ENCODE data around the gene WRAP73. TPM values are rescaled to one million over a fixed set of nuclear protein-coding genes. Genes with fewer than 3 reads are reported as not detected.

Gene WRAP73
- total RNA-seq, 4 donors from 2014 or later: 16.4 to 33.7 (median 19.6) TPM

DNA sequence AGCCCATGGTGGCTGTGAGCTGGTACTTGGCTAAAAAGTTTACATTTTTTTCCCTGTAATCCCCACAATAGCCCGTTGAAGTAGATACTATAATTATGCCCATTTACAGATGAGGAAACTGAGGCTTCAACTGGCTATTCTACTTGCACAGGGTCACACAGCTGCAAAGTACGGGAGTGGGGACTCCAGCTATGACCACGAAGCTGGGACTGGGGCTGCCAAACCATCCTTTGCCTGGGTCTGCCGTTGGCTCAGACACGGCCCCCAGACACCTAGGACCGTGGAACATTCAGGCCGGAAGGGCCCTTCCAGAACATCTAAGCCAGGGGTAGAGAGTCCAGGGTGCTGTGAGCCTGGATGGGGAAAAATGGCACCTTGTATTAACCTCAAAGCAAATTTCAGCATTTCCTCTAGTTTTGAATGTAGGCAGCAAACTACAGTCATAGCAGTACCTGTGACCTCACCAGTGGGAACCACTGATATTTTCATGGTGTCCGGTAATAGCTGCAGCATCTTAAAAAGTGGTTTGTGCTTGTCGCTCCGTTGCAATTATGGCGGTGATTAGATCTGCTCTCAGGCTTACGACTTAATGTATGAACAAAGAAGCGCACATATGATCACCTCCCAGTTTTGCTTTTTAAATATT is 6.7 kb upstream of the WRAP73 start:
- peaks cover 72% of the 10 kb centered on the region for H3K27me3 ChIP-seq
- no peaks in the 10 kb centered on the region for H3K36me3 ChIP-seq
- H3K4me1 ChIP-seq: peaks cover 16% of the 10 kb centered on the region
- H3K9me3 ChIP-seq: no peaks in the 10 kb centered on the region
- WGBS: 87% methylated on average over 13 of the region's 13 CpGs
- TF ChIP-seq POLR2AphosphoS5 (IDR thresholded peaks at IDR 0.05) (no peak), EP300 (IDR thresholded peaks at IDR 0.05) (no peak), POLR2A (IDR thresholded peaks at IDR 0.05) (no peak)
- TF ChIP-seq, protein P1, sequence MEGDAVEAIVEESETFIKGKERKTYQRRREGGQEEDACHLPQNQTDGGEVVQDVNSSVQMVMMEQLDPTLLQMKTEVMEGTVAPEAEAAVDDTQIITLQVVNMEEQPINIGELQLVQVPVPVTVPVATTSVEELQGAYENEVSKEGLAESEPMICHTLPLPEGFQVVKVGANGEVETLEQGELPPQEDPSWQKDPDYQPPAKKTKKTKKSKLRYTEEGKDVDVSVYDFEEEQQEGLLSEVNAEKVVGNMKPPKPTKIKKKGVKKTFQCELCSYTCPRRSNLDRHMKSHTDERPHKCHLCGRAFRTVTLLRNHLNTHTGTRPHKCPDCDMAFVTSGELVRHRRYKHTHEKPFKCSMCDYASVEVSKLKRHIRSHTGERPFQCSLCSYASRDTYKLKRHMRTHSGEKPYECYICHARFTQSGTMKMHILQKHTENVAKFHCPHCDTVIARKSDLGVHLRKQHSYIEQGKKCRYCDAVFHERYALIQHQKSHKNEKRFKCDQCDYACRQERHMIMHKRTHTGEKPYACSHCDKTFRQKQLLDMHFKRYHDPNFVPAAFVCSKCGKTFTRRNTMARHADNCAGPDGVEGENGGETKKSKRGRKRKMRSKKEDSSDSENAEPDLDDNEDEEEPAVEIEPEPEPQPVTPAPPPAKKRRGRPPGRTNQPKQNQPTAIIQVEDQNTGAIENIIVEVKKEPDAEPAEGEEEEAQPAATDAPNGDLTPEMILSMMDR (IDR thresholded peaks at IDR 0.05): no peak
- no peak overlapping the region for H3K4me3 ChIP-seq
- no peak for DNase-seq (ENCODE audit: low spot score in 2 of 2)
- H3K27ac ChIP-seq: no peak overlapping the region

DNA sequence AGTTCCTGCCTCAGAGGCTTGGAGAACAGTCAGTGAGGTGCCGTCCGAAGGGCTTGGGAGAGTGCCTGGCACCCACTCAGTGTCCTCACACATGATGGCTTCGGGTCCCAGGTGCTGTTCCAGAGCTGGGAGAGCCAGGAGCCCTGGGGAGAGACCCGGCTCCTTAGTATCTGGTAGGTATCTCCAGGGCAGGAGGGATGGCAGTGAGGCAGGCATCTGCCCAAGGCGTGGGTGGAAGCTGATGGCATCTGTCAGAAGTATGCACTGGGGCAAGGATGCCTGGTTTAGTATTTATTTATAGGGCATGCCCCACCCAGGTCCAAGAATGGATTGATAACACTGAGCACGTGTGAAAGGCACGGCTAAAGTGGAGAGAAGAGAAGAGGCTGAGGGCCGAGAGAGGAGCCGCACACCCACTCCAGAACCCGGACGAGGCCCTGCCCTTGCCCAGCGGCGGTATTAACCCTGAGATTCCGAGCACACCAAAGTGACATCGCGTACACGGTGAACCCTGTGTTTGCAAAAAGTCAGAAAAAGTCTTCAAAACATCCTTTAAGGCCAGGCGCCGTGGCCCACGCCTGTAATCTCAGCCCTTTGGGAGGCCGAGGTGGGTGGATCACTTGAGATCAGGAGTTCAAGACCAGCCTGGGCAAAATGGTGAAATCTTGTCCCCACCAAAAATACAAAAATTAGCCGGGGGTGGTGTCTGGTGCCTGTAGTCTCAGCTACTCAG is 4.8 kb upstream of the WRAP73 start:
- H3K27ac ChIP-seq: no peak overlapping the region
- H3K36me3 ChIP-seq: no peaks in the 10 kb centered on the region
- peak in 1 of 2 donors; percentile 25 for DNase-seq (ENCODE audit: low spot score in 2 of 2)
- H3K4me3 ChIP-seq: no peak overlapping the region
- 78% methylated on average over 18 of the region's 22 CpGs for WGBS
- H3K9me3 ChIP-seq: no peaks in the 10 kb centered on the region
- TF ChIP-seq, protein P1 (IDR thresholded peaks at IDR 0.05): no peak
- TF ChIP-seq EP300 (IDR thresholded peaks at IDR 0.05): no peak
- peaks cover 31% of the 10 kb centered on the region for H3K4me1 ChIP-seq
- H3K27me3 ChIP-seq: peaks cover 87% of the 10 kb centered on the region

- Histone ChIP-seq H3K4me3 (no peak overlapping the region), H3K27ac (no peak overlapping the region), H3K27me3 (peaks cover 81% of the 10 kb centered on the region), H3K4me1 (peaks cover 43% of the 10 kb centered on the region), H3K36me3 (no peaks in the 10 kb centered on the region), H3K9me3 (no peaks in the 10 kb centered on the region)
- TF ChIP-seq POLR2AphosphoS5 (IDR thresholded peaks at IDR 0.05) (no peak), POLR2A (IDR thresholded peaks at IDR 0.05) (no peak), EP300 (IDR thresholded peaks at IDR 0.05) (no peak)
- TF ChIP-seq, protein P1 (IDR thresholded peaks at IDR 0.05): no peak
- DNase-seq (ENCODE audit: low spot score in 2 of 2): no peak
- 79% methylated on average over 4 of the region's 10 CpGs for WGBS
These were observed 3.3 kb upstream of the WRAP73 start for GRCh38 chr1:3653286-3653618.

DNA sequence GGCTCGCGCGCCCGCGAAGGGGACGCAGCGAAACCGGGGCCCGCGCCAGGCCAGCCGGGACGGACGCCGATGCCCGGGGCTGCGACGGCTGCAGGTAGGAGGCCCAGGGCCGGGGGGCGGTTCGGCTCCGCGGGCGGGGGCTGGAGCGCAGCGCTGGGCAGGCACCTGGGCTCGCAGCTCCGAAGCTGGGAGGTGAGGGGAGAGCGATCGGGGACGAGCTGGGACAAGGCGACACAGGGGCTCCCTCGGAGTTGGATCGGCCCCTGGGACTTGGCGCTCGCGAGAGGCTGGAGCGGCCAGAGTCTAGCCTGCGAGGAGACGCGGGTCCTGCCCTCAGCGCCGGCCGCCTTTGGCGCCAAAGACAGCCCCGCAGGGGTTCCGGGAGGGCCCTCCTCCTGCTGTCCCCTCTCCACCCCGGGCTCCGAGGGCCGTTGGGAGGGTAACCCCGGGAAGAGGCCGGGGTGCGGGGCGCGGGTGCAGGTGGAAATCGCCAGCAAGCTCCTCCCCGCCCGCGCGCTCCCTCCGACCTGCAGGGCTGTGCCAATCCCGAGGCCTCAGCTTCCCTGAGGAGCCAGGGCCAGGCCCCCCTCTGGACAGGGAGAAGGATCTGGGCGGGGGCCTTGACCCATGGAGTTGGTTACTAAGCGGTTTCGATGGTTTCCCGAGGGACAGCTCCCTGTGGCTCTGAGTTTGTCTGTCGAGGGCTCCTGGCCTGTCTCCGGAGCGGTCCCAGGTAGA is 2.8 kb upstream of the WRAP73 start:
- TF ChIP-seq, protein P1 (IDR thresholded peaks at IDR 0.05): no peak
- TF ChIP-seq POLR2AphosphoS5 (IDR thresholded peaks at IDR 0.05): no peak
- TF ChIP-seq POLR2A (IDR thresholded peaks at IDR 0.05): no peak
- no peak for TF ChIP-seq EP300 (IDR thresholded peaks at IDR 0.05)
- no peak overlapping the region for H3K27ac ChIP-seq
- peaks cover 76% of the 10 kb centered on the region for H3K27me3 ChIP-seq
- H3K9me3 ChIP-seq: no peaks in the 10 kb centered on the region
- no CpG with 5 or more reads among the region's 68 CpGs for WGBS
- peaks cover 43% of the 10 kb centered on the region for H3K4me1 ChIP-seq
- peak in 1 of 2 donors; percentile 54 for DNase-seq (ENCODE audit: low spot score in 2 of 2)
- H3K4me3 ChIP-seq: peak overlapping the region; percentile 50
- H3K36me3 ChIP-seq: no peaks in the 10 kb centered on the region
